Retinal pigment epithelial cell (primary cell): ENCODE measurements around the gene PAOX.
"Not testable (repeated sequence)": the region's sequence is repeated elsewhere in the genome, so short reads cannot be mapped to it uniquely, and the experiment has no call there.

Experiments
- DNase-seq: peaks from one replicate; pipeline ENCODE4 v3.0.0-alpha.2; 2010; ENCODE audit warnings: low read depth
- H3K4me3 ChIP-seq: 2 replicates; pipeline ENCODE4 v1.5.1; 2011; ENCODE audit warnings: mild to moderate bottlenecking, low read length, control low read depth, moderate library complexity
- CTCF ChIP-seq: conservative IDR thresholded peaks from 2 replicates; pipeline ENCODE4 v1.5.1; 2011; ENCODE audit warnings: low read depth, low read length, control low read depth, inconsistent platforms

The PAOX gene

GRCh38 chr10:133412381-133412711, 33.3 kb downstream of the PAOX start:
- DNase-seq = no peak
- TF ChIP-seq CTCF = no peak
- no peak overlapping the region for H3K4me3 ChIP-seq

GRCh38 chr10:133414401-133414800, 35.3 kb downstream of the PAOX start:
- not testable (repeated sequence) for DNase-seq, H3K4me3 ChIP-seq

GRCh38 chr10:133415752-133416151, 36.7 kb downstream of the PAOX start:
- no peak for TF ChIP-seq CTCF
- DNase-seq = no peak
- H3K4me3 ChIP-seq = no peak overlapping the region

- no peak for TF ChIP-seq CTCF
- DNase-seq = no peak
- H3K4me3 ChIP-seq = no peak overlapping the region
Measured at GRCh38 chr10:133418289-133418993, 39.4 kb downstream of the PAOX start.

- H3K4me3 ChIP-seq = no peak overlapping the region
- TF ChIP-seq CTCF = no peak
- DNase-seq = no peak
Measured at GRCh38 chr10:133419211-133419950, 40.3 kb downstream of the PAOX start.

- H3K4me3 ChIP-seq = no peak overlapping the region
- no peak for TF ChIP-seq CTCF
Measured at GRCh38 chr10:133420028-133420427, 41.0 kb downstream of the PAOX start.

GRCh38 chr10:133420579-133420978, 41.5 kb downstream of the PAOX start:
- no peak for TF ChIP-seq CTCF

More at GRCh38 chr10:133420028-133420427, 41.0 kb downstream of the PAOX start:
- no peak for DNase-seq

More at GRCh38 chr10:133420579-133420978, 41.5 kb downstream of the PAOX start:
- H3K4me3 ChIP-seq = no peak overlapping the region
- no peak for DNase-seq
